Vagina (tissue), 2 donors: ENCODE results near the gene CPNE7.

Source experiments
- CTCF ChIP-seq, 3 experiments: fragments of 450-650 bp in 2 of 3; fragments of 200-600 bp in 1 of 3; sonication (generic) in 1 of 3; IDR thresholded peaks; one replicate each; pipeline ENCODE4 v1.5.1; 2017 to 2019; ENCODE audit warnings: antibody characterized with exemption in 3 of 3, mild to moderate bottlenecking in 2 of 3, moderate library complexity in 2 of 3
- POLR2AphosphoS5 ChIP-seq, 2 donors: sonication (generic); formaldehyde crosslinking; IDR thresholded peaks; one replicate each; pipeline ENCODE4 v1.9.0; 2017; ENCODE audit warnings: antibody characterized with exemption in 2 of 2, mild to moderate bottlenecking in 2 of 2, low read depth in 1 of 2; ENCODE audit not compliant: insufficient read depth in 1 of 2

- TF ChIP-seq CTCF (IDR thresholded peaks at IDR 0.05): no peak
- TF ChIP-seq POLR2AphosphoS5 (IDR thresholded peaks at IDR 0.05; ENCODE audit: insufficient read depth in 1 of 2, low read depth in 1 of 2): no peak
Observed at GRCh38 chr16:89584768-89585549, 9.4 kb downstream of the CPNE7 start.
